ENCODE data around the gene TIMM17A. TPM values are rescaled to one million over a fixed set of nuclear protein-coding genes. Genes with fewer than 3 reads are reported as not detected.

TIMM17A gene
- total RNA-seq, 2 experiments from 2014 or later, result 43.8 to 67.2 TPM

GRCh38 chr1:202014060-202014459, 58.8 kb downstream of the TIMM17A start:
- H3K9me3 ChIP-seq (ENCODE audit: low read length), result no peaks in the 10 kb centered on the region
- intact Hi-C loops (cut with micrococcal nuclease; ENCODE audit: unreplicated experiment), result no loop called here
- no peak overlapping the region for H3K4me3 ChIP-seq (ENCODE audit: low read depth, low read length, poor library complexity, severe bottlenecking)
- no peak for TF ChIP-seq CTCF (conservative IDR thresholded peaks at IDR 0.05; ENCODE audit: low read length)
- TF ChIP-seq EZH2phosphoT487 (IDR thresholded peaks at IDR 0.05; ENCODE audit: borderline replicate concordance, low read depth, low read length), result no peak
- no peak overlapping the region for H3K27ac ChIP-seq (ENCODE audit: low read depth, low read length, poor library complexity, severe bottlenecking)
- BruUV-seq (replicated peaks), result no TSS peak
- ChIA-PET POLR2A (no interaction called here), CTCF (ENCODE audit: unreplicated experiment) (no interaction called here)
- no peak overlapping the region for H3K4me2 ChIP-seq (ENCODE audit: low read length)
- peaks cover 9% of the 10 kb centered on the region for H3K4me1 ChIP-seq (ENCODE audit: insufficient read depth, low read length, poor library complexity, severe bottlenecking)
- H3K79me2 ChIP-seq (ENCODE audit: insufficient read depth, low read depth, low read length), result no peaks in the 10 kb centered on the region
- no peaks in the 10 kb centered on the region for H3K9me2 ChIP-seq (ENCODE audit: insufficient read depth, low read length)
- DNase-seq (ENCODE audit: low spot score), result no peak
- H3K36me3 ChIP-seq (ENCODE audit: insufficient read depth, low read length), result no peaks in the 10 kb centered on the region
- H2AFZ ChIP-seq (ENCODE audit: low read length), result no peak overlapping the region
- no peaks in the 10 kb centered on the region for H4K20me1 ChIP-seq (ENCODE audit: insufficient read depth, low read length)

- no peak overlapping the region for H2AFZ ChIP-seq (ENCODE audit: low read length)
- no TSS peak for BruUV-seq (replicated peaks)
- no peaks in the 10 kb centered on the region for H4K20me1 ChIP-seq (ENCODE audit: insufficient read depth, low read length)
- TF ChIP-seq EZH2phosphoT487 (IDR thresholded peaks at IDR 0.05; ENCODE audit: borderline replicate concordance, low read depth, low read length), result no peak
- no peak for TF ChIP-seq CTCF (conservative IDR thresholded peaks at IDR 0.05; ENCODE audit: low read length)
- no peaks in the 10 kb centered on the region for H3K9me3 ChIP-seq (ENCODE audit: low read length)
- H3K4me2 ChIP-seq (ENCODE audit: low read length), result no peak overlapping the region
- CTCF ChIA-PET (ENCODE audit: unreplicated experiment), result no interaction called here
- H3K36me3 ChIP-seq (ENCODE audit: insufficient read depth, low read length), result no peaks in the 10 kb centered on the region
- no peak for DNase-seq (ENCODE audit: low spot score)
- no peaks in the 10 kb centered on the region for H3K79me2 ChIP-seq (ENCODE audit: insufficient read depth, low read depth, low read length)
- no peaks in the 10 kb centered on the region for H3K9me2 ChIP-seq (ENCODE audit: insufficient read depth, low read length)
- H3K27ac ChIP-seq (ENCODE audit: low read depth, low read length, poor library complexity, severe bottlenecking), result no peak overlapping the region
- peaks cover 4% of the 10 kb centered on the region for H3K4me1 ChIP-seq (ENCODE audit: insufficient read depth, low read length, poor library complexity, severe bottlenecking)
- intact Hi-C loops (cut with micrococcal nuclease; ENCODE audit: unreplicated experiment), result no loop called here
- POLR2A ChIA-PET, result no interaction called here
- no peak overlapping the region for H3K4me3 ChIP-seq (ENCODE audit: low read depth, low read length, poor library complexity, severe bottlenecking)
Observed at GRCh38 chr1:202014915-202015661, 59.8 kb downstream of the TIMM17A start.

- no peak for DNase-seq (ENCODE audit: low spot score)
- Histone ChIP-seq H3K9me2 (ENCODE audit: insufficient read depth, low read length) (no peaks in the 10 kb centered on the region), H2AFZ (ENCODE audit: low read length) (no peak overlapping the region), H3K4me1 (ENCODE audit: insufficient read depth, low read length, poor library complexity, severe bottlenecking) (no peaks in the 10 kb centered on the region), H3K36me3 (ENCODE audit: insufficient read depth, low read length) (no peaks in the 10 kb centered on the region), H3K4me2 (ENCODE audit: low read length) (no peak overlapping the region), H4K20me1 (ENCODE audit: insufficient read depth, low read length) (no peaks in the 10 kb centered on the region), H3K27ac (ENCODE audit: low read depth, low read length, poor library complexity, severe bottlenecking) (no peak overlapping the region), H3K9me3 (ENCODE audit: low read length) (no peaks in the 10 kb centered on the region), H3K4me3 (ENCODE audit: low read depth, low read length, poor library complexity, severe bottlenecking) (no peak overlapping the region), H3K79me2 (ENCODE audit: insufficient read depth, low read depth, low read length) (no peaks in the 10 kb centered on the region)
- ChIA-PET POLR2A (no interaction called here), CTCF (ENCODE audit: unreplicated experiment) (no interaction called here)
- intact Hi-C loops (cut with micrococcal nuclease; ENCODE audit: unreplicated experiment), result no loop called here
- no peak for TF ChIP-seq CTCF (conservative IDR thresholded peaks at IDR 0.05; ENCODE audit: low read length)
- no peak for TF ChIP-seq EZH2phosphoT487 (IDR thresholded peaks at IDR 0.05; ENCODE audit: borderline replicate concordance, low read depth, low read length)
- BruUV-seq (replicated peaks), result no TSS peak
Observed at GRCh38 chr1:202015662-202015937, 60.3 kb downstream of the TIMM17A start.

Data from OCI-LY7 (cell line).